HEK293 (cell line): ENCODE results near the gene ITGAL.

Experiments used
- CTCF ChIA-PET: fragments of 350-600 bp; formaldehyde crosslinking; extraction: SDS; loops from one replicate; lab custom pipeline; 2021; ENCODE audit warnings: antibody characterized with exemption; lab: Yijun Ruan, JAX
- POLR2A ChIA-PET: fragments of 300-600 bp; formaldehyde crosslinking; extraction: SDS; loops from one replicate; lab custom pipeline; 2020; ENCODE audit warnings: antibody characterized with exemption, inconsistent platforms; lab: Yijun Ruan, JAX
- H3K27ac ChIP-seq: fragments of 200-500 bp; sonication (Bioruptor generic); 2 replicates; pipeline ENCODE4 v1.5.1; 2014; ENCODE audit warnings: low read depth, low read length, control low read depth, inconsistent platforms; ENCODE audit errors: extremely low read depth
- H3K36me3 ChIP-seq, 2 experiments: fragments of 200-500 bp in 1 of 2; sonication (Bioruptor generic) in 1 of 2; 1 replicate in 1 of 2; 2 replicates in 1 of 2; pipeline ENCODE4 v1.5.1; 2014 to 2017; ENCODE audit warnings: inconsistent platforms in 2 of 2, low read length in 2 of 2; ENCODE audit not compliant: control insufficient read depth in 2 of 2, insufficient read depth in 1 of 2
- H3K4me1 ChIP-seq: fragments of 200-500 bp; sonication (Bioruptor generic); 2 replicates; pipeline ENCODE4 v1.5.1; 2014; ENCODE audit warnings: mild to moderate bottlenecking, low read length, inconsistent platforms; ENCODE audit not compliant: control insufficient read depth, insufficient read depth
- H3K4me3 ChIP-seq: 2 replicates; pipeline ENCODE4 v1.5.1; 2011; ENCODE audit warnings: low read depth, mild to moderate bottlenecking, control low read depth, low read length, moderate library complexity
- H3K9me3 ChIP-seq: fragments of 200-500 bp; sonication (Bioruptor generic); 2 replicates; pipeline ENCODE4 v1.5.1; 2014; ENCODE audit warnings: low read depth, low read length, inconsistent platforms; ENCODE audit not compliant: control insufficient read depth, insufficient read depth
- HOXC10 ChIP-seq: sonication (generic); formaldehyde crosslinking; IDR thresholded peaks from 2 replicates; pipeline ENCODE4 v1.8.1; 2023; ENCODE audit warnings: mild to moderate bottlenecking, missing genetic modification reagents
- MZF1 ChIP-seq: fragments of 450-650 bp; formaldehyde crosslinking; IDR thresholded peaks from 2 replicates; pipeline ENCODE4 v1.5.1; 2017; ENCODE audit warnings: missing biosample characterization, missing genetic modification characterization, borderline replicate concordance
- SALL2 ChIP-seq: fragments of 450-650 bp; formaldehyde crosslinking; IDR thresholded peaks from 2 replicates; pipeline ENCODE4 v1.5.0; 2017; ENCODE audit warnings: missing biosample characterization, mild to moderate bottlenecking, missing genetic modification characterization, borderline replicate concordance
- TSHZ1 ChIP-seq: fragments of 450-650 bp; formaldehyde crosslinking; IDR thresholded peaks from 2 replicates; pipeline ENCODE4 v1.5.1; 2016; ENCODE audit warnings: missing biosample characterization, missing genetic modification characterization, borderline replicate concordance
- YY1 ChIP-seq: fragments of 450-650 bp; formaldehyde crosslinking; IDR thresholded peaks from 2 replicates; pipeline ENCODE4 v1.5.1; 2018; ENCODE audit warnings: missing biosample characterization, missing genetic modification characterization
- ZBTB10 ChIP-seq: fragments of 450-650 bp; formaldehyde crosslinking; IDR thresholded peaks from 2 replicates; pipeline ENCODE4 v1.5.1; 2016; ENCODE audit warnings: missing biosample characterization, missing genetic modification characterization
- ZNF121 ChIP-seq: fragments of 450-650 bp; formaldehyde crosslinking; IDR thresholded peaks from 2 replicates; pipeline ENCODE4 v1.5.1; 2016; ENCODE audit warnings: missing biosample characterization, missing genetic modification characterization
- ZNF133 ChIP-seq: fragments of 450-650 bp; formaldehyde crosslinking; IDR thresholded peaks from 2 replicates; pipeline ENCODE4 v1.5.1; 2016; ENCODE audit warnings: missing biosample characterization, missing genetic modification characterization
- ZNF155 ChIP-seq: fragments of 450-650 bp; formaldehyde crosslinking; IDR thresholded peaks from 2 replicates; pipeline ENCODE4 v1.5.1; 2016; ENCODE audit warnings: missing biosample characterization, missing genetic modification characterization
- ZNF174 ChIP-seq: fragments of 450-650 bp; formaldehyde crosslinking; IDR thresholded peaks from 2 replicates; pipeline ENCODE4 v1.5.0; 2017; ENCODE audit warnings: missing biosample characterization, mild to moderate bottlenecking, missing genetic modification characterization
- ZNF18 ChIP-seq: fragments of 450-650 bp; formaldehyde crosslinking; IDR thresholded peaks from 2 replicates; pipeline ENCODE4 v1.5.1; 2016; ENCODE audit warnings: missing biosample characterization, missing genetic modification characterization
- ZNF223 ChIP-seq: fragments of 450-650 bp; formaldehyde crosslinking; IDR thresholded peaks from 2 replicates; pipeline ENCODE4 v1.5.1; 2016; ENCODE audit warnings: missing biosample characterization, missing genetic modification characterization
- ZNF37A ChIP-seq: fragments of 450-650 bp; IDR thresholded peaks from 2 replicates; pipeline ENCODE4 v1.5.1; 2018; ENCODE audit warnings: missing biosample characterization, missing genetic modification characterization
- ZNF423 ChIP-seq: fragments of 450-650 bp; formaldehyde crosslinking; IDR thresholded peaks from 2 replicates; pipeline ENCODE4 v1.5.1; 2016; ENCODE audit warnings: missing biosample characterization, missing genetic modification characterization
- ZNF426 ChIP-seq: fragments of 450-650 bp; formaldehyde crosslinking; IDR thresholded peaks from 2 replicates; pipeline ENCODE4 v1.5.1; 2017; ENCODE audit warnings: missing biosample characterization, missing genetic modification characterization, mild to moderate bottlenecking, inconsistent platforms, moderate library complexity
- ZNF518A ChIP-seq: fragments of 450-650 bp; formaldehyde crosslinking; conservative IDR thresholded peaks from 2 replicates; pipeline ENCODE4 v1.5.1; 2016; ENCODE audit warnings: low read depth, missing biosample characterization, missing genetic modification characterization
- ZNF521 ChIP-seq: fragments of 450-650 bp; formaldehyde crosslinking; IDR thresholded peaks from 2 replicates; pipeline ENCODE4 v1.5.1; 2017; ENCODE audit warnings: missing biosample characterization, mild to moderate bottlenecking, missing genetic modification characterization
- ZNF530 ChIP-seq: fragments of 450-650 bp; formaldehyde crosslinking; IDR thresholded peaks from 2 replicates; pipeline ENCODE4 v1.5.1; 2016; ENCODE audit warnings: low read depth, missing biosample characterization, missing genetic modification characterization
- ZNF585B ChIP-seq: fragments of 450-650 bp; formaldehyde crosslinking; IDR thresholded peaks from 2 replicates; pipeline ENCODE4 v1.5.1; 2016; ENCODE audit warnings: missing biosample characterization, missing genetic modification characterization
- ZNF600 ChIP-seq: fragments of 450-650 bp; formaldehyde crosslinking; IDR thresholded peaks from 2 replicates; pipeline ENCODE4 v1.5.1; 2016; ENCODE audit warnings: missing biosample characterization, missing genetic modification characterization
- ZNF645 ChIP-seq: fragments of 450-650 bp; formaldehyde crosslinking; IDR thresholded peaks from 2 replicates; pipeline ENCODE4; 2016; ENCODE audit warnings: missing biosample characterization, missing genetic modification characterization
- ZNF776 ChIP-seq: fragments of 450-650 bp; formaldehyde crosslinking; IDR thresholded peaks from 2 replicates; pipeline ENCODE4 v1.5.0; 2017; ENCODE audit warnings: missing biosample characterization, missing genetic modification characterization, borderline replicate concordance
- ZNF837 ChIP-seq: fragments of 450-650 bp; formaldehyde crosslinking; IDR thresholded peaks from 2 replicates; pipeline ENCODE4 v1.5.1; 2016; ENCODE audit warnings: missing biosample characterization, missing genetic modification characterization
- ZXDB ChIP-seq: fragments of 450-650 bp; formaldehyde crosslinking; IDR thresholded peaks from 2 replicates; pipeline ENCODE4 v1.5.1; 2016; ENCODE audit warnings: missing biosample characterization, missing genetic modification characterization

The ITGAL gene

GRCh38 chr16:30430428-30430970, 42.0 kb upstream of the ITGAL start:
- H3K4me3 ChIP-seq = no peak overlapping the region
- H3K27ac ChIP-seq = peak overlapping the region; percentile 0; the same call in 1 of the 2 replicates
- ChIA-PET POLR2A (interaction anchor here (0.7 to 3.0 kb wide), 28 partner anchors 10 to 615 kb away, joined by 3 to 41 read pairs (median 6); partner anchors contain the start of genes CORO1A, PAGR1, PRR14 and SEPHS2), CTCF (interaction anchor here (0.5 to 3.1 kb wide), 38 partner anchors 9 to 514 kb away, joined by 3 to 43 read pairs (median 5); partner anchors contain the start of genes TBX6, ZNF48 and ZNF771)
- no peaks in the 10 kb centered on the region for H3K4me1 ChIP-seq
- H3K9me3 ChIP-seq = no peaks in the 10 kb centered on the region
- peaks cover 10 to 19% of the 10 kb centered on the region in 2 experiments; a peak in 2 of 3 replicates for H3K36me3 ChIP-seq
- no peak for TF ChIP-seq ZNF426 (tag by site-specific recombination)
- no peak for TF ChIP-seq ZNF521 (tag by site-specific recombination)
- TF ChIP-seq ZNF585B (tag by site-specific recombination) = no peak
- 0 out of 2 replicates have a peak, but pooled peaks have one; percentile 47 for TF ChIP-seq ZNF645 (tag by site-specific recombination)
- no peak for TF ChIP-seq SALL2
- no peak; the same call in 1 of the 2 replicates for TF ChIP-seq ZXDB (tag by site-specific recombination)
- no peak; the same call in 1 of the 2 replicates for TF ChIP-seq ZNF600 (tag by site-specific recombination)
- 0 out of 2 replicates have a peak, but pooled peaks have one; percentile 13 for TF ChIP-seq ZNF18
- no peak for TF ChIP-seq ZNF837 (tag by site-specific recombination)
- no peak for TF ChIP-seq TSHZ1 (tag by site-specific recombination)
- no peak; the same call in 1 of the 2 replicates for TF ChIP-seq ZNF133 (tag by site-specific recombination)
- peak; percentile 74 for TF ChIP-seq YY1
- TF ChIP-seq ZNF223 = no peak
- 0 out of 2 replicates have a peak, but pooled peaks have one; percentile 15 for TF ChIP-seq MZF1 (tag by site-specific recombination)
- no peak for TF ChIP-seq ZNF174 (tag by site-specific recombination)
- TF ChIP-seq ZNF776 = no peak
- no peak for TF ChIP-seq ZNF530 (tag by site-specific recombination)
- 0 out of 2 replicates have a peak, but pooled peaks have one; percentile 14 for TF ChIP-seq ZNF121 (tag by site-specific recombination)
- TF ChIP-seq HOXC10 (CRISPR knock-in tag) = no peak
- peak; percentile 80 for TF ChIP-seq ZNF518A (tag by site-specific recombination)
- no peak for TF ChIP-seq ZBTB10 (tag by site-specific recombination)
- no peak for TF ChIP-seq ZNF155 (tag by site-specific recombination)
- TF ChIP-seq ZNF37A (tag by site-specific recombination) = no peak
- TF ChIP-seq ZNF423 = no peak
